MM.1S (cell line): ENCODE data around the gene RPUSD1.

Source experiments
- DNase-seq: peaks from one replicate; pipeline ENCODE4 v3.0.0-alpha.2; 2015
- H2AFZ ChIP-seq: fragments of 300-600 bp; sonication (generic); 2 replicates; pipeline ENCODE4 v1.6.0; 2016; ENCODE audit warnings: antibody characterized with exemption, low read length
- H3F3A ChIP-seq: fragments of 300-600 bp; sonication (generic); 2 replicates; pipeline ENCODE4 v1.6.1; 2016; ENCODE audit warnings: mild to moderate bottlenecking, antibody characterized with exemption, low read length, moderate library complexity, mixed read lengths; ENCODE audit not compliant: insufficient read depth
- H3K27ac ChIP-seq: fragments of 300-600 bp; sonication (generic); 2 replicates; pipeline ENCODE4 v1.5.1; 2016; ENCODE audit warnings: mild to moderate bottlenecking, low read length
- H3K27me3 ChIP-seq: fragments of 300-600 bp; sonication (generic); replicated peaks from 2 replicates; pipeline ENCODE4 v1.6.0; 2016; ENCODE audit warnings: low read length; ENCODE audit not compliant: insufficient read depth
- H3K36me3 ChIP-seq: fragments of 300-600 bp; sonication (generic); replicated peaks from 2 replicates; pipeline ENCODE4 v1.6.1; 2016; ENCODE audit warnings: mild to moderate bottlenecking, low read length, mixed read lengths; ENCODE audit not compliant: insufficient read depth
- H3K4me1 ChIP-seq: fragments of 300-600 bp; sonication (generic); 2 replicates; pipeline ENCODE4 v1.6.1; 2016; ENCODE audit warnings: low read length, mixed read lengths
- H3K4me2 ChIP-seq: fragments of 300-600 bp; sonication (generic); 2 replicates; pipeline ENCODE4 v1.6.0; 2016; ENCODE audit warnings: low read depth, low read length
- H3K4me3 ChIP-seq: fragments of 300-600 bp; sonication (generic); 2 replicates; pipeline ENCODE4 v1.5.1; 2016; ENCODE audit warnings: low read length, mixed read lengths
- H3K79me2 ChIP-seq: fragments of 300-600 bp; sonication (generic); 2 replicates; pipeline ENCODE4 v1.6.1; 2016; ENCODE audit warnings: mixed run types, low read length, mixed read lengths
- H3K9ac ChIP-seq: fragments of 300-600 bp; sonication (generic); 2 replicates; pipeline ENCODE4 v1.6.1; 2016; ENCODE audit warnings: low read length, mixed read lengths
- H3K9me2 ChIP-seq: fragments of 300-600 bp; sonication (generic); replicated peaks from 2 replicates; pipeline ENCODE4 v1.6.1; 2016; ENCODE audit warnings: mild to moderate bottlenecking, low read length, mixed read lengths; ENCODE audit not compliant: insufficient read depth
- H3K9me3 ChIP-seq: fragments of 300-600 bp; sonication (generic); replicated peaks from 2 replicates; pipeline ENCODE4 v1.6.1; 2016; ENCODE audit warnings: mild to moderate bottlenecking, low read length, mixed read lengths; ENCODE audit not compliant: insufficient read depth
- H4K20me1 ChIP-seq: fragments of 300-600 bp; sonication (generic); 2 replicates; pipeline ENCODE4 v1.6.1; 2016; ENCODE audit warnings: mild to moderate bottlenecking, low read length, moderate library complexity, mixed read lengths; ENCODE audit not compliant: insufficient read depth
- EZH2 ChIP-seq: fragments of 300-600 bp; sonication (generic); optimal IDR thresholded peaks from 2 replicates; pipeline ENCODE3; 2017; ENCODE audit warnings: low read depth, mild to moderate bottlenecking, antibody characterized with exemption, low read length, mixed read lengths
- EZH2phosphoT487 ChIP-seq: fragments of 300-600 bp; sonication (generic); IDR thresholded peaks from 2 replicates; pipeline ENCODE4 v1.6.1; 2018; ENCODE audit warnings: antibody characterized with exemption, low read length
- TF ChIP-seq, protein P1 (sequence below): fragments of 300-600 bp; sonication (generic); IDR thresholded peaks from 2 replicates; pipeline ENCODE4 v1.5.1; 2016; ENCODE audit warnings: antibody characterized with exemption, low read length, mixed read lengths

The RPUSD1 gene

DNA sequence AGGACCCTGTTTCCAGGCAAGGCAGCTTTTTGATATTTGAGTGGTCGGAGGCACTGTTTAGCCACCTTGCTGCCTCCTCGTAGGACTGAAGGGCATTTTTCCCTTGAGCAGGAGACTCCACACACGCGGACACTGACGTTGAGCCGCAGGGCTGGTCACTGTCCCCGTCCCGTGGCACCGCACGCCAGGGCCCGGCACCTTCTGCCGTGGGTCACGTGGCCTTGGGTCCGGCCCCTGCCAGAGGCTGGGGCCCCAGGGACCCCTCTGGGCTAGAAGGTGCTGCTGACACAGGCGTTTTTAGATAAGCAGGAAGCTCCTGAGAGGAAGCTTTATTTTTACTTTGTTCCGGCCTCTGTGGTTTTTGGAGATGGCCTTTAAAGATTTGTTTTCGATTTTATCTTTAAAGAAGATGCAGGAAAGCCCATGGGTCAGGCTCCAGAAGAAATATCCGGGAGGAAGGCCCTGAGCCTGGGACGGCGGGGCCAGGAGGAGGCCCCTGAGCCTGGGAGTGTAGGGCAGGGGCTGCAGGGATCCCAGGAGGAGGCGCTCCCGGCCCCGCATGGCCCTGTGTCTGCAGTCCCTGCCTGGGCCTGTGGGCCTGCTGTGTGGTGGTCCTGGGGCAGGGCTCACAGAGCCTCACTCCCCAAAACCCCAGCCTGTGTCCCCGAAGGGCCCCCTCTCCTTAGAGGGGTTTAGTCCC lies 42.8 kb upstream of the RPUSD1 start:
- Histone ChIP-seq H3K4me3 (no peak overlapping the region), H3K36me3 (no peaks in the 10 kb centered on the region), H3K27me3 (peaks cover 93% of the 10 kb centered on the region), H3K9ac (no peak overlapping the region), H3K27ac (no peak overlapping the region), H3K9me3 (0 out of 2 replicates have a peak, but pooled peaks cover under 1% of the 10 kb centered on the region), H3K4me1 (no peaks in the 10 kb centered on the region), H3K79me2 (no peaks in the 10 kb centered on the region), H3K4me2 (no peak overlapping the region), H2AFZ (no peak overlapping the region), H3K9me2 (no peaks in the 10 kb centered on the region), H4K20me1 (no peaks in the 10 kb centered on the region), H3F3A (no peaks in the 10 kb centered on the region)
- no peak for DNase-seq
- no peak for TF ChIP-seq EZH2phosphoT487
- TF ChIP-seq EZH2 = no peak
- TF ChIP-seq, protein P1, sequence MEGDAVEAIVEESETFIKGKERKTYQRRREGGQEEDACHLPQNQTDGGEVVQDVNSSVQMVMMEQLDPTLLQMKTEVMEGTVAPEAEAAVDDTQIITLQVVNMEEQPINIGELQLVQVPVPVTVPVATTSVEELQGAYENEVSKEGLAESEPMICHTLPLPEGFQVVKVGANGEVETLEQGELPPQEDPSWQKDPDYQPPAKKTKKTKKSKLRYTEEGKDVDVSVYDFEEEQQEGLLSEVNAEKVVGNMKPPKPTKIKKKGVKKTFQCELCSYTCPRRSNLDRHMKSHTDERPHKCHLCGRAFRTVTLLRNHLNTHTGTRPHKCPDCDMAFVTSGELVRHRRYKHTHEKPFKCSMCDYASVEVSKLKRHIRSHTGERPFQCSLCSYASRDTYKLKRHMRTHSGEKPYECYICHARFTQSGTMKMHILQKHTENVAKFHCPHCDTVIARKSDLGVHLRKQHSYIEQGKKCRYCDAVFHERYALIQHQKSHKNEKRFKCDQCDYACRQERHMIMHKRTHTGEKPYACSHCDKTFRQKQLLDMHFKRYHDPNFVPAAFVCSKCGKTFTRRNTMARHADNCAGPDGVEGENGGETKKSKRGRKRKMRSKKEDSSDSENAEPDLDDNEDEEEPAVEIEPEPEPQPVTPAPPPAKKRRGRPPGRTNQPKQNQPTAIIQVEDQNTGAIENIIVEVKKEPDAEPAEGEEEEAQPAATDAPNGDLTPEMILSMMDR = no peak

DNA sequence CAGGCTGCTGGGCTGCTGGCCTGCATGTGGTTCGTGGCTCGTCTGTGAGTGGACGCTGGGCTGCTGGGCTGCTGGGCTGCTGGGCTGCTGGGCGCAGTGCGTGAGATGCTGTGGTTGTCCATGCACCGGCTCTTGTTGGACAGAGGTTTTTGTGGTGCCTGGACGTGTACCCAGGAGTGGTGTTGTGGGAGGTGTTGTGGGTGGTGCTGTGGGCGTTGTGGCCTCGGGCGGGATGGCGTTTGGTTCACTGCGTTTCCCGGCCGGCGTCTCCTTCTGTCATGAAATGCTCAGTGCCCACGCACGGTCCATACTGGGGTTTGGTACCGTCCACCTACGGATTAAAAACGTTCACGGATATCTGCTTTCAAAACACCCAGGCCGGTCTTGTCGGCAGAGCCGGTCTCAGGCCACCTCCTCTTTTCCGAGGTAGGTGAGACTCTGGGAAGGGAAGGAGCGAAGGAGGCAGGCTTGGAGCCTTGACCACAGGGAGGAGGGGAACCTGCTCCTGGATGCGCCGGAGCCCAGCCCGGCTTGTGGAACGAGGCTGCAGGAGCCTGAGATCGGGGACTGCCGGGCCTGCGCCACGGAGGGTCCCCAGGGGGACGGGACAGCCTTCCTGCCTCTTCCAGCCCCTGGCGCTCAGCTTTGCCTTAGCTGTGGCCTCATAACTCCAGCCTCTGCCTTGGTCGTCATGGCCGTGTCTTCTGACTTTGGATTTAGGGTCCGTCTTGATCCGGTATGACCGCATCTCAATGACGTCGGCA lies 42.1 kb upstream of the RPUSD1 start:
- H3K9me3 ChIP-seq = no peaks in the 10 kb centered on the region
- H4K20me1 ChIP-seq = no peaks in the 10 kb centered on the region
- H3K4me2 ChIP-seq = no peak overlapping the region
- H3K27ac ChIP-seq = no peak overlapping the region
- H2AFZ ChIP-seq = no peak overlapping the region
- no peaks in the 10 kb centered on the region for H3K36me3 ChIP-seq
- no peak for DNase-seq
- no peaks in the 10 kb centered on the region for H3F3A ChIP-seq
- TF ChIP-seq EZH2 (no peak), EZH2phosphoT487 (no peak)
- TF ChIP-seq, protein P1 = no peak
- H3K4me1 ChIP-seq = no peaks in the 10 kb centered on the region
- H3K27me3 ChIP-seq = peaks cover 93% of the 10 kb centered on the region
- no peaks in the 10 kb centered on the region for H3K9me2 ChIP-seq
- no peak overlapping the region for H3K9ac ChIP-seq
- no peak overlapping the region for H3K4me3 ChIP-seq
- H3K79me2 ChIP-seq = no peaks in the 10 kb centered on the region

DNA sequence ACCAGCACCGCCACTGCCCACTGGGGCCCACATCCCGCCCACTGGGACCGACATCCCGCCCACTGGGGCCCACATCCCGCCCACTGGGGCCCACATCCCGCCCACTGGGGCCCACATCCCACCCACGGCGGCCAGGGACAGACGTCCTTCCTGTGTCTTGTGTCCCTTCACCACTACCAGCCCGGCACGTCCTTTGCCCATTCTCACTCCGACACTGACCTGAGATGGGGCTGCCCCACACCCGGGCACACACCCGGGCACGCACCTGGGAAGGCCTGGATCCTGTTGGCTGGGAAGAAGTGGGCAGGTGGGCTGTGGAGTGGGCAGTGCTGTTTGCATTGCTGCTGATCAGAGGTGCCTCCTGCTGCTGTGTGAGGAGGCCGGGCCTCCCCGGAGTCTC lies 40.7 kb upstream of the RPUSD1 start:
- Histone ChIP-seq H4K20me1 (no peaks in the 10 kb centered on the region), H3K27ac (no peak overlapping the region), H3K36me3 (no peaks in the 10 kb centered on the region), H3K79me2 (no peaks in the 10 kb centered on the region), H3K4me3 (no peak overlapping the region), H3K27me3 (peaks cover 95% of the 10 kb centered on the region), H3K4me1 (no peaks in the 10 kb centered on the region), H3K9me3 (no peaks in the 10 kb centered on the region), H3F3A (no peaks in the 10 kb centered on the region), H3K9me2 (no peaks in the 10 kb centered on the region), H2AFZ (no peak overlapping the region), H3K9ac (no peak overlapping the region), H3K4me2 (no peak overlapping the region)
- DNase-seq = no peak
- peak; percentile 58 for TF ChIP-seq EZH2
- TF ChIP-seq, protein P1 = no peak
